ENCODE measurements around the gene AKAP6. TPM values are rescaled to one million over a fixed set of nuclear protein-coding genes. Genes with fewer than 3 reads are reported as not detected.

The AKAP6 gene
- total and polyA plus RNA-seq, 2 of the 8 experiments (the other 6 are each of a cell fraction or from before 2014, with no cell fraction given), result 0.09 to 0.89 TPM

DNA sequence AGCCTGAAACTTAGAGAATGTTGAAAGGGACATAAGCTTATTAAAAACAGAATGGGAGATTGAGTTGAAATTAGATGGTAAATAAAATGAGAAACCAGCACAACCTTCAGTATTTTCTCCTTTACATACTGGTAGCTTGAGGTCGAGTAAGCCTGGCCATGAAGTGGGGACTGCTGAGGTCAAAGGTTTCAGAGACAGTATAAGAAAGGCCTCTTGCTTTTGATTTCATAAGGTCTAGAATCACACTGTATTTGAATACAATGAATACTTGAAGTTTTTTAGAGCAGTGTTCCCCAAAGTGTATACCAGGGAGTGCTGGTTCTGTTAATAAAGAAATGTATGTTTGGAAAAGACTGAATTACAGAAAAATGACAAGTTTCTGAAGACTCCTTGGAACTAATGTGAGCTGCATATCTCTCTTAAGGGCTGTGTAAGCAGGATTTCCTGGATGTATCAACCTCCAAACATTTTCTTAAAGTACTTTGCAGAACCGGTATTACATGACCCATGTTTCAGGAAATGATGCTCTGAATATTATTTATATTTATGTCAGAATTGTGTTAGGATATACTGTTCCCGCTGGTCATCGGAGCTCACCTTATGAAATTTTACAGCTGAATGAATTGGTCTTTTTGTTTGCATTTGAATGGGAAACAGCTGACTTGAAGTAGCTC, 85.0 kb downstream of the AKAP6 start:
- Histone ChIP-seq H4K91ac (replicated peaks; ENCODE audit: insufficient read length, low read length) (no peak overlapping the region), H3K36me3 (ENCODE audit: control insufficient read depth in 2 of 4, insufficient read depth in 4 of 4, low read length in 3 of 4) (no peaks in the 10 kb centered on the region), H3K23ac (ENCODE audit: insufficient read length) (no peak overlapping the region), H2AK5ac (ENCODE audit: low read depth, low read length) (no peak overlapping the region), H2AFZ (ENCODE audit: low read length) (no peak overlapping the region), H4K20me1 (replicated peaks in 1 of 2; ENCODE audit: control insufficient read depth in 1 of 2, insufficient read depth in 2 of 2, low read length in 2 of 2) (no peaks in the 10 kb centered on the region), H2BK12ac (ENCODE audit: low read depth, low read length) (no peak overlapping the region), H3K9me3 (ENCODE audit: insufficient read depth in 2 of 2, low read depth in 1 of 2, low read length in 1 of 2) (no peaks in the 10 kb centered on the region), H2BK15ac (ENCODE audit: low read length) (no peak overlapping the region), H4K8ac (ENCODE audit: extremely low read depth, insufficient read depth, low read length) (no peak overlapping the region), H3K27me3 (replicated peaks in 1 of 4; ENCODE audit: control insufficient read depth in 3 of 4, extremely low read depth in 1 of 4, insufficient read depth in 3 of 4, low read length in 3 of 4) (no peaks in the 10 kb centered on the region), H3K4me3 (ENCODE audit: extremely low read depth in 1 of 4, insufficient read depth in 2 of 4, low read depth in 3 of 4, low read length in 4 of 4) (no peak overlapping the region), H2BK120ac (replicated peaks; ENCODE audit: low read depth, low read length) (no peak overlapping the region), H2BK5ac (ENCODE audit: low read depth, low read length) (no peak overlapping the region), H3K56ac (replicated peaks; ENCODE audit: insufficient read length, low read depth, low read length) (no peak overlapping the region), H3K4me1 (replicated peaks in 1 of 4; ENCODE audit: control insufficient read depth in 3 of 4, insufficient read depth in 4 of 4, low read length in 3 of 4) (no peaks in the 10 kb centered on the region; a peak in 1 of 7 replicates), H3K4me2 (ENCODE audit: insufficient read depth in 1 of 2, low read depth in 2 of 2, low read length in 2 of 2) (no peak overlapping the region), H2BK20ac (ENCODE audit: low read length) (no peak overlapping the region), H3K27ac (ENCODE audit: low read depth, low read length) (no peak overlapping the region), H3K23me2 (ENCODE audit: low read depth, low read length) (no peaks in the 10 kb centered on the region), H3K14ac (ENCODE audit: insufficient read length) (no peak overlapping the region), H3K9ac (replicated peaks in 1 of 4; ENCODE audit: extremely low read depth in 1 of 4, low read depth in 3 of 4, low read length in 3 of 4) (no peak overlapping the region), H3K79me1 (ENCODE audit: low read depth, low read length) (no peaks in the 10 kb centered on the region), H4K5ac (ENCODE audit: insufficient read length, low read depth, low read length) (no peak overlapping the region), H3K18ac (ENCODE audit: extremely low read depth, low read length) (no peak overlapping the region), H3K79me2 (ENCODE audit: control insufficient read depth in 1 of 2, insufficient read depth in 2 of 2, low read length in 2 of 2) (no peaks in the 10 kb centered on the region), H3K4ac (replicated peaks; ENCODE audit: insufficient read length, low read depth, low read length) (no peak overlapping the region)
- ChIA-PET CTCF (ENCODE audit: partially characterized antibody) (interaction anchor here (0.6 to 1.6 kb wide), 4 partner anchors 8 to 226 kb away, joined by 3 to 4 read pairs (median 3); no protein-coding TSS in a partner anchor), POLR2A (ENCODE audit: partially characterized antibody) (no interaction called here)
- FAIRE-seq (no peak), DNase-seq (ENCODE audit: low read depth in 1 of 2, low spot score in 2 of 2) (no peak)
- no peak for TF ChIP-seq EZH2 (IDR thresholded peaks at IDR 0.05; ENCODE audit: low read depth, low read length, severe bottlenecking)
- TF ChIP-seq SIX5 (IDR thresholded peaks at IDR 0.05; ENCODE audit: low read depth, low read length), result no peak
- no peak for TF ChIP-seq NRF1 (IDR thresholded peaks at IDR 0.05; ENCODE audit: low read depth, low read length)
- no peak for TF ChIP-seq TAF1 (IDR thresholded peaks at IDR 0.05; ENCODE audit: low read depth, low read length)
- TF ChIP-seq GTF2F1 (IDR thresholded peaks at IDR 0.05; ENCODE audit: borderline replicate concordance, low read depth, low read length), result no peak
- TF ChIP-seq GABPA (IDR thresholded peaks at IDR 0.05; ENCODE audit: borderline replicate concordance, insufficient read depth, low read length), result no peak
- no peak for TF ChIP-seq CEBPB (IDR thresholded peaks at IDR 0.05; ENCODE audit: low read depth, low read length)
- TF ChIP-seq, protein P1, sequence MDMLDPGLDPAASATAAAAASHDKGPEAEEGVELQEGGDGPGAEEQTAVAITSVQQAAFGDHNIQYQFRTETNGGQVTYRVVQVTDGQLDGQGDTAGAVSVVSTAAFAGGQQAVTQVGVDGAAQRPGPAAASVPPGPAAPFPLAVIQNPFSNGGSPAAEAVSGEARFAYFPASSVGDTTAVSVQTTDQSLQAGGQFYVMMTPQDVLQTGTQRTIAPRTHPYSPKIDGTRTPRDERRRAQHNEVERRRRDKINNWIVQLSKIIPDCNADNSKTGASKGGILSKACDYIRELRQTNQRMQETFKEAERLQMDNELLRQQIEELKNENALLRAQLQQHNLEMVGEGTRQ (IDR thresholded peaks at IDR 0.05; ENCODE audit: low read length), result no peak
- 71% methylated on average over 4 of the region's 4 CpGs; no CpG with 5 or more reads in 1 of the 2 experiments for WGBS, 2 experiments (ENCODE audit: extremely low coverage in 1 of 2, insufficient coverage in 1 of 2, insufficient read length in 1 of 2, insufficient replicate concordance in 2 of 2, low coverage in 1 of 2, low lambda C conversion rate in 2 of 2, missing lambda C conversion rate in 1 of 2)
